ENCODE data around the gene ZNF541.

DNA sequence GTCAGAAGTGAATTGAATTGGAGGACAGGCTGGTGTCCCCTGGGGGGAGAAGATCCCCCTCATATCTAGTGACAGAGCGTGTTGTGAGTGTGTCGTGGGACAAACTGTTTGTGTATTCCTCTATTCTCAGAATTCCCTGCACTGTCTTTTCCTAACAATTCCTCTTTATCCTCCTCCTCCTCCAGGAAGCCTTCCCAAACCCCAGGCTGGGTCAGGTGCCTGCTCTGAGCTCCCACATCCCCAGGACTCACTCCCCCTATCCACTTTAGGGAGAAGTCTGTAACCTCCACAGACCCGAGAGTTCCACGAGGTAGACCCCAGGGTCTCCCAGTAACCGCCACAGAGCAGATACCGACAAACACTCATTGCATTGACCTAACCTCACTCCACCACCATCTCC lies 20.9 kb upstream of the ZNF541 start:
- TF ChIP-seq FOS (IDR thresholded peaks at IDR 0.05; ENCODE audit: borderline replicate concordance, extremely low read depth, insufficient read length) (no peak), POLR2AphosphoS2 (IDR thresholded peaks at IDR 0.05; ENCODE audit: low read depth, low read length) (no peak), ZNF24 (IDR thresholded peaks at IDR 0.05) (no peak)
